Stomach (tissue), 9 donors: ENCODE data around the gene NR2C1. TPM values are rescaled to one million over a fixed set of nuclear protein-coding genes. Genes with fewer than 3 reads are reported as not detected.

ENCODE experiments used
- DNase-seq, 2 donors: peaks; one replicate each; pipeline versions ENCODE4 v3.0.0 to v3.0.0-alpha.2; 2013 to 2019
- H3K27ac ChIP-seq, 5 donors: fragments of 200-600 bp in 4 of 5; sonication (generic) in 4 of 5; one replicate each; pipeline ENCODE4 v1.5.1; 2013 to 2019; ENCODE audit warnings: mild to moderate bottlenecking in 1 of 5, moderate library complexity in 1 of 5
- H3K27me3 ChIP-seq, 3 donors: fragments of 200-600 bp; sonication (generic); one replicate each; pipeline ENCODE4 v1.5.1; 2017 to 2019; ENCODE audit warnings: mixed run types in 1 of 3
- H3K36me3 ChIP-seq, 4 donors: fragments of 200-600 bp; sonication (generic); 1 replicate in 3 of 4; 2 replicates in 1 of 4; pipeline ENCODE4 v1.5.1; 2016 to 2019
- H3K4me1 ChIP-seq, 4 donors: fragments of 200-600 bp; sonication (generic); one replicate each; pipeline ENCODE4 v1.5.1; 2016 to 2019
- H3K4me3 ChIP-seq, 4 donors: fragments of 200-600 bp; sonication (generic) in 3 of 4; one replicate each; pipeline ENCODE4 v1.5.1; 2016 to 2019; ENCODE audit warnings: mild to moderate bottlenecking in 1 of 4
- H3K9me3 ChIP-seq, 4 donors: fragments of 200-600 bp; sonication (generic); one replicate each; pipeline ENCODE4 v1.5.1; 2016 to 2019
- EP300 ChIP-seq: sonication (generic); formaldehyde crosslinking; IDR thresholded peaks from one replicate; pipeline ENCODE4 v1.6.1; 2017; ENCODE audit warnings: antibody characterized with exemption
- POLR2A ChIP-seq, 4 donors: fragments of 450-650 bp; IDR thresholded peaks; one replicate each; pipeline ENCODE4 v1.6.1; 2016; ENCODE audit warnings: antibody characterized with exemption in 4 of 4, control low read depth in 2 of 4, mild to moderate bottlenecking in 1 of 4, moderate library complexity in 1 of 4
- POLR2AphosphoS5 ChIP-seq, 3 donors: sonication (generic); formaldehyde crosslinking; IDR thresholded peaks; one replicate each; pipeline ENCODE4 v1.6.1; 2016; ENCODE audit warnings: antibody characterized with exemption in 3 of 3
- WGBS, 5 donors: extraction: QIAGEN DNeasy Blood & Tissue Kit in 3 of 5; methylation state at CpG; one replicate each; pipeline versions ENCODE4 v1.1.5 to v1.1.7; 2013 to 2018; 5-methylcytosine and 5-hydroxymethylcytosine counted together
- intact Hi-C: fragments of 100-400 bp; cut with DNase I; formaldehyde crosslinking; loops from one replicate; pipeline ENCODE4 v1.15.1; 2023; ENCODE audit warnings: low total_unique reads
- polyA plus RNA-seq, 3 donors: library from polyadenylated mRNA; stranded (reverse); fragments of 200-250 nt; gene quantifications; one replicate each; pipeline ENCODE4 v1.2.3, GENCODE V29; 2013
- total RNA-seq, 5 donors: library from RNA; depleted of rRNA; stranded (reverse); fragments of >200 nt; gene quantifications; one replicate each; pipeline versions ENCODE4 v1.1.0 to v1.2.3, GENCODE V29; 2014 to 2016
- TF ChIP-seq, protein P1 (sequence below), 7 experiments: fragments of 450-650 bp in 4 of 7; fragments of 200-600 bp in 3 of 7; sonication (generic) in 3 of 7; IDR thresholded peaks; one replicate each; pipeline ENCODE4 v1.5.1; 2016 to 2019; ENCODE audit warnings: antibody characterized with exemption in 7 of 7, control low read depth in 2 of 7, mild to moderate bottlenecking in 1 of 7
- donor health status: healthy with polysubstance abuse.
- donor health status: Bipolar disorder and iron deficiency.
- donor health status: healthy.

The NR2C1 gene
- total and polyA plus RNA-seq, 8 donors: 8.7 to 76.4 (median 30.8) TPM

DNA sequence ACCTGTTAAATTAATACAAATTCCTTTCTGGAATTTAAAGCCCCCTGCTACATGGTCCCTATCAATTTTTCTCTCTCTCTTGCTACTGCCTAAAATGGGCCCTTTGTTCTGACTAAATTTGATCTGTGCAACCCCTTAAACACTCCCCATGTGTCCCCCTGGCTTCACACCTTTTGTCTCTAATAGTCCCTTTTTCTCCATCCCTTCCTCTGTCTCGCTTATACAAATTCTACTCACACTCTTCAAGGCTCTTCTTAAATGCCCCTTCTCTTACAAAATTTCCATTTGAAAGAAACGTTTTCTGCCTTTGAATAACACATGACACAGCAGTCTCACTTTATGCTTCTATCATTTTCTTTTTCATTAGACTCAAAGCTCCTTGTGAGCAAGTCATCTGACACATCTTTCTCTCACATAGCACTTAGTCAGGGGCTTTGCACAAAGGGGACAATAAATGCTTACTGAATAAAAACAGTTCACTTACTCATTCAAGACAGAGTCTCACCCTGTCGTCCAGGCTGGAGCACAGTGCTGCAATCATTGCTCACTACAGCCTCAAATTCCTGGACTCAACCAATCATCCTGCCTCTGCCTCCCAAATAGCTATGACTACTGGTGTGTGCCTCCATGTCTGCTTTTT lies 41.5 kb upstream of the NR2C1 start:
- H3K27ac ChIP-seq: no peak overlapping the region

GRCh38 chr12:95107362-95107761 lies 33.9 kb upstream of the NR2C1 start:
- intact Hi-C loops: no loop called here
- Histone ChIP-seq H3K27me3 (no peaks in the 10 kb centered on the region), H3K4me3 (no peak overlapping the region), H3K36me3 (peaks cover 5 to 70% (median 29%) of the 10 kb centered on the region in 4 donors), H3K27ac (no peak overlapping the region), H3K4me1 (no peaks in the 10 kb centered on the region), H3K9me3 (no peaks in the 10 kb centered on the region)
- 76 to 81% (median 80%) methylated on average over 7 of the region's 7 CpGs for WGBS, 5 donors
- TF ChIP-seq, protein P1, sequence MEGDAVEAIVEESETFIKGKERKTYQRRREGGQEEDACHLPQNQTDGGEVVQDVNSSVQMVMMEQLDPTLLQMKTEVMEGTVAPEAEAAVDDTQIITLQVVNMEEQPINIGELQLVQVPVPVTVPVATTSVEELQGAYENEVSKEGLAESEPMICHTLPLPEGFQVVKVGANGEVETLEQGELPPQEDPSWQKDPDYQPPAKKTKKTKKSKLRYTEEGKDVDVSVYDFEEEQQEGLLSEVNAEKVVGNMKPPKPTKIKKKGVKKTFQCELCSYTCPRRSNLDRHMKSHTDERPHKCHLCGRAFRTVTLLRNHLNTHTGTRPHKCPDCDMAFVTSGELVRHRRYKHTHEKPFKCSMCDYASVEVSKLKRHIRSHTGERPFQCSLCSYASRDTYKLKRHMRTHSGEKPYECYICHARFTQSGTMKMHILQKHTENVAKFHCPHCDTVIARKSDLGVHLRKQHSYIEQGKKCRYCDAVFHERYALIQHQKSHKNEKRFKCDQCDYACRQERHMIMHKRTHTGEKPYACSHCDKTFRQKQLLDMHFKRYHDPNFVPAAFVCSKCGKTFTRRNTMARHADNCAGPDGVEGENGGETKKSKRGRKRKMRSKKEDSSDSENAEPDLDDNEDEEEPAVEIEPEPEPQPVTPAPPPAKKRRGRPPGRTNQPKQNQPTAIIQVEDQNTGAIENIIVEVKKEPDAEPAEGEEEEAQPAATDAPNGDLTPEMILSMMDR (IDR thresholded peaks at IDR 0.05): no peak
- TF ChIP-seq POLR2A (IDR thresholded peaks at IDR 0.05): no peak
- no peak for TF ChIP-seq POLR2AphosphoS5 (IDR thresholded peaks at IDR 0.05)
- TF ChIP-seq EP300: no peak
- no peak for DNase-seq

More for the DNA sequence above, 41.5 kb upstream of the NR2C1 start:
- H3K4me3 ChIP-seq: no peak overlapping the region
- TF ChIP-seq EP300: no peak
- no peak for TF ChIP-seq POLR2A (IDR thresholded peaks at IDR 0.05)
- TF ChIP-seq POLR2AphosphoS5 (IDR thresholded peaks at IDR 0.05): no peak
- TF ChIP-seq, protein P1 (IDR thresholded peaks at IDR 0.05): no peak
- no peaks in the 10 kb centered on the region for H3K27me3 ChIP-seq
- intact Hi-C loops: loop anchor here (5.0 to 10.0 kb wide), 2 partner anchors 222 to 420 kb away; no protein-coding TSS in a partner anchor
- peaks cover 0 to 27% (median 11%) of the 10 kb centered on the region in 4 donors for H3K36me3 ChIP-seq
- H3K4me1 ChIP-seq: peaks cover 0 to 22% (median 9%) of the 10 kb centered on the region in 4 donors
- DNase-seq: no peak
- 69 to 83% (median 78%) methylated on average over 3 of the region's 3 CpGs for WGBS, 5 donors
- H3K9me3 ChIP-seq: no peaks in the 10 kb centered on the region

DNA sequence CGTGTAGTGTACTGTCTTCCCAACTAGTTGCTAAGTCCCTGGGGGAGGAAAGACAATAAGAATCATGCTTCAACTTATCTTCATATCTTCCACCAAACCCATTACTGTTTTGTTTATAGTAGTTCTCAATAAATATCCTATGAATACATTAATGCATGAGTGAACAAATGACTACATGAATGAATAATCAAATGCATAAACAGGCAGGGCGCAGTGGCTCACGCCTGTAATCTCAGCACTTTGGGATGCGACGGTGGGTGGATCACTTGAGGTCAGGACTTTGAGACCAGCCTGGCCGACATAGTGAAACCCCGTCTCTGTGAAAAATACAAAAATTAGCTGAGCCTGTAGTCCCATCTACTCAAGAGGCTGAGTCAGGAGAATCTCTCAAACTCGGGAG lies 32.1 kb upstream of the NR2C1 start:
- WGBS, 5 donors: 87 to 95% (median 90%) methylated on average over 8 of the region's 8 CpGs
- TF ChIP-seq, protein P1 (IDR thresholded peaks at IDR 0.05): no peak
- TF ChIP-seq POLR2A (IDR thresholded peaks at IDR 0.05) (no peak), EP300 (no peak), POLR2AphosphoS5 (IDR thresholded peaks at IDR 0.05) (no peak)
- H3K36me3 ChIP-seq: peaks cover 5 to 62% (median 23%) of the 10 kb centered on the region in 4 donors
- intact Hi-C loops: no loop called here
- DNase-seq: no peak
- no peaks in the 10 kb centered on the region for H3K27me3 ChIP-seq
- H3K27ac ChIP-seq: no peak overlapping the region
- H3K4me3 ChIP-seq: no peak overlapping the region
- H3K9me3 ChIP-seq: no peaks in the 10 kb centered on the region
- no peaks in the 10 kb centered on the region for H3K4me1 ChIP-seq

- no peaks in the 10 kb centered on the region for H3K4me1 ChIP-seq
- intact Hi-C loops: no loop called here
- WGBS, 5 donors: 90 to 100% (median 97%) methylated on average over 2 of the region's 2 CpGs
- H3K36me3 ChIP-seq: peaks cover 5 to 66% (median 23%) of the 10 kb centered on the region in 4 donors
- H3K27ac ChIP-seq: no peak overlapping the region
- TF ChIP-seq, protein P1 (IDR thresholded peaks at IDR 0.05): no peak
- TF ChIP-seq POLR2AphosphoS5 (IDR thresholded peaks at IDR 0.05) (no peak), POLR2A (IDR thresholded peaks at IDR 0.05) (no peak), EP300 (no peak)
- DNase-seq: no peak
- no peaks in the 10 kb centered on the region for H3K27me3 ChIP-seq
- H3K4me3 ChIP-seq: no peak overlapping the region
- no peaks in the 10 kb centered on the region for H3K9me3 ChIP-seq
Observed at GRCh38 chr12:95104919-95105452, 31.6 kb upstream of the NR2C1 start.
